NOMO-1 treated with dmso at 0.1 percent for 144 hours (cell line): ENCODE results near the gene FBXL19.
"Not testable (repeated sequence)": the region's sequence is repeated elsewhere in the genome, so short reads cannot be mapped to it uniquely, and the experiment has no call there.

Experiments used
- DNase-seq: peaks from one replicate; lab custom pipeline; 2025; ENCODE audit not compliant: unreplicated experiment; lab: John Stamatoyannopoulos, UW

FBXL19 gene

GRCh38 chr16:30921748-30922419 is 1.5 kb upstream of the FBXL19 start:
- peak; percentile 69 for DNase-seq

- DNase-seq, result peak; percentile 99
Observed at GRCh38 chr16:30922420-30922959, 882 bp upstream of the FBXL19 start.

DNA sequence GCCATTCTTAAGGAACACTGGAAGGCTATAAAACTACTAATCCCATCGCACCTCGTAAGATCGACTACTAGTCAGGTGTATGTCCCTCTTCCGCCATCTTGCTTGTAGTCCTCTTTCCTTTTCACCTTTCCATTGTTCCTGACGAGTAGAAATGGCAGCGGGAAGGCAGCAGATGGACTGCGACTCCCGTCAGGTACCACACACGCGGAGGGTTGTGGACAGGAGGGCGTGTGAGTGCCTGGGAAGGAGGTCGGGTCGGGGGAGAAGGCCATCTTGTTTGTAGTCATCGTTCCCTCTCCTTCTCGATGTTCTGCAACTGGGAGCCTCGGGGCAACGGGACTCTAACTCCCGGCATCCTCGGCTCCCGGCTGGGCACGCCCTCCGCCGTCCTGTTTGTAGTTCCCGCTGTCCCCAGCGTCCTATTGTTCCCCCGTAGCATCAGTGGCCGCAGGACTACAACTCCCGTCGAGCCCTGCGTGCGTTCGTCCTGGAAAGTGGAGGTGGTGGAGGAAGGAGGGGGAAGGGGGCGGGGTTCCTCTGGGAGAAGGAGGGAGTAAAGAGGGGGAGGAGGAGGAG is 324 bp upstream of the FBXL19 start:
- peak; percentile 97 for DNase-seq

- no peak for DNase-seq
Observed at GRCh38 chr16:30924076-30924912, 922 bp downstream of the FBXL19 start.

DNA sequence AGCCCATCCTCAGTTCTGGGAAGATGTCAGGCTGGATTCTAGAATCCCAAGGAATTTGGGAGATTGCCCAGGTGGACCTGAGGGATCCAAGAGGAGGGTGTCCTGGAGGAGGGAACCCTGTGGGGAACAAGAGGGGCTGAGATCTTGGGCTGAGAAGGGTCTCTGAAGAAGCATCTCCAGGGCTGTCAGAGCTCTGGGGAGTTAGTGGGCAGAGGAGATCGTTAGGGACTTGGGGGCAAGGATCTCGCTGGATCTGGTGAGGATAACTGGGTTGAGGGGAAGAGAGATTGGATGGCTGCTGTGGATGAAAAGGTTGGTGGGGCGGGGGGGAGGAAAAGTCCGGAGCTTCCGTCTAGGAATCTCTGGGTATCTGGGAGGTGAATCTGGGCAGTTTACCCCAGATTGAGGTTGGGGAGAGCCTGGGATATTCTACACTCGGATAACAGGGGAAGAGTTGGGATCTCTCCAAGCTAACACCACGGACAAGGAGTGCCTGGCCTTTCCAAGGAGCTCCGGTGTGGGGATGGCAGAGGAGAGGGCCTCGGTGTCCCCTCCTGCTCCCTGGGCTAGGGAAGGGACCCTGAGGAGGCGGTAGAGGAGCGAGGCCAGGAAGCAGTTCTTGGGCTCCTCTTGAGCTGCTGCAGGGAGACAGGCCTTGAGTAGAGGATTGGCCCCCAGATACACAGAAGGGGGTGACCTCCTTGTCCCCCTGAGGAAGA is 1.7 kb downstream of the FBXL19 start:
- DNase-seq, result no peak

- DNase-seq, result no peak
Observed at GRCh38 chr16:30925632-30925987, 2.2 kb downstream of the FBXL19 start.

DNA sequence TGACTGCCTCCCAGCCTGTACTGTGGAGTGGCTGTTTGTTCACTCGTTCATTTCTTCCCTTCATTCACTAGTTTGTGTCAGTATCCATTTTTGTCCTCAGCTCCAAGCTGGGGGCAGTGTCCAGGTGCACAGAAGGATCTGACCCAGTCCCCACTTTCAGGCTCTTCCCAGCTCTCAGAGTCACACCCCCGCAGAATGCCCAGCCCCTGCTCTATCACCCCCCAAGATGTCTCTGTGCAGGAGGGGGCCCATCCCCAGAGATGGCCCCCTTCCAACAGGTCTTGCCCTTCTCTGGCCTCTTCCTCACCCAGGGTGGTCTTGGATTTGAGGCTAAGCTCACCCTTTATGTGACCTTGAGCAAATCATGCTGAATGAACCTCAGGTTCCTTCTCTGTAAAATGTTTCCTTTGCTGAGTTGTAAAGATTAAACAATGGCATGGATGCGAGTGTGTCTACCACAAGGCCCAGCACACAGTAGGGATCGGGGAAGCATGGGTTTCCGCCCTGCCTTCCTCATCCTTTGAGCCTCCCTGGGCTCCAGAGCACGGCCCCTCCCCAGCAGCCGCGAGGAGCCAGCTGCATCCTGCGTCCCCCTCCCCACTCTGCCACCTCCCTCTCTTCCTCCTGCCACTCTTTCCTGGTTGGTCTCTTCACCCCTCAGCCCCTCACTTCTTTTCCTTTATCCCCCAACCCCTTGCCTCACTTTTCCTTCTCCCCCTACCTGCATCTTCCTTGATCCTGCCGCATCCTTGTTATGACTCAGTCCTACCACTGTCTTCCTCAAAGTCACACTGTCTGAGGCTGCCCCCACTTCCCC is 2.8 kb downstream of the FBXL19 start:
- DNase-seq, result no peak

- no peak for DNase-seq
Observed at GRCh38 chr16:30926937-30927788, 3.8 kb downstream of the FBXL19 start.

GRCh38 chr16:30927789-30928378 is 4.5 kb downstream of the FBXL19 start:
- no peak for DNase-seq

DNA sequence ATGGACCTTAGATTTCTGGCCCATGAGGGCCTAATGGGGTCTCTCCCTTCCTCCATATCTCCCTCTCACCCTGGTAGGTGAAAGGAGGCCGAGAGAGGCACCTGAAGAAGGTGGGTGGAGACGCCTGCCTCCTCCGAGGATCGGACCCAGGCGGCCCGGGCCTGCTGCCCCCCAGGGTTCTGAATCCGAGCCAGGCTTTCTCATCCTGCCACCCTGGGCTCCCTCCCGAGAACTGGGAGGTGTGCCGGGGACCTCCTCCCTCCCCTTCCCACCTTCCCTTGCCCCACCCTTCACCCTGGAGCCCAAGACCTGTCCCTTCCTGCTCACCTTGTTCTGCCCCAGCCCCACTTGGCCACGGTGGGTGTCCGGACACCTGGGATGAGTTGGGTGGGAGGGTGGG is 5.0 kb downstream of the FBXL19 start:
- no peak for DNase-seq

DNA sequence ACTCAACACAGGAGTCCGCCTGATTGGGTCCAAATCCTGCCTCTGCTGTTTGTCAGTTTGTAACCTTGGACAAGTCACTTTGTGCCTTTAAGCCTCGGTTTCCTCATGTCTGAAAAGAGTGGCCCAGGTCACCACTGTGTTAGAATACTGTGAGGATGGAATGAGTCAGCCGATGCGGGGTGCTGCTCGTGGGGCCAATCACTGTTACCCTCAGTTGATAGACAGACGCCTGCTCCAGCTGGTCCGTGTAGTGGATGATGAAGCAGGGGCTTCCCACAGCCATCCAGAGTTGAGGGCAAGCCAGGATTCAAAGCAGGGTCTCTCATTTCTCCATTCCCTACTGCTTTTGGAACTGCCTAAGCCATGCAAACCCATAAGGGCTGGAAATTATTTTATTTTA is 5.8 kb downstream of the FBXL19 start:
- no peak for DNase-seq

GRCh38 chr16:30930160-30930571 is 6.8 kb downstream of the FBXL19 start:
- no peak for DNase-seq

- no peak for DNase-seq
Observed at GRCh38 chr16:30931068-30931650, 7.8 kb downstream of the FBXL19 start.

- DNase-seq, result peak; percentile 34
Observed at GRCh38 chr16:30934827-30935557, 11.6 kb downstream of the FBXL19 start.

DNA sequence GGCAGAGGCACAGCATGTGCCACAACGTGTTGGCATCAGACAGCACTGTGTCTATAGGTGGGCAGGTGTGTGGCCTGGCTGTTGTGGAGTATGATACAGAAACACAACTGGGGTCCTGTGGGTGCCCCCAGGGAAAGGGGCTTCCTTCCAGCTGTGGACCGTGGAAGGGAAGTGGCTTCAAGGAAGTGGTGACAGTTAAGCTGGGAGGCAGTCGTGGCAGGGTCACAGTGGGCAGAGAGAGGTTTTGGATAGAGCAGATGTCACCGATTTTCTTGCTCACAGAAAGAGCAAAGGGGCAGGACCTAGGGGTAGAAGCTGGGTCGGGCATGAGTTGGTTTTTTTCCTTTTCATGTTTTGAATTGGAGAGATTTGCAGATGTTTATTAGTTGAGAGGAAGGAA is 14.3 kb downstream of the FBXL19 start:
- DNase-seq, result no peak

- DNase-seq, result not testable (repeated sequence)
Observed at GRCh38 chr16:30939571-30939970, 16.2 kb downstream of the FBXL19 start.

- peak; percentile 43 for DNase-seq
Observed at GRCh38 chr16:30941600-30942425, 18.4 kb downstream of the FBXL19 start.
